Anterior cingulate cortex (tissue), 58 donors: Measurements from ENCODE around the gene TMED1.

Source experiments
- DNase-seq, 58 donors: peaks; one replicate each; lab custom pipeline; 2025; lab: John Stamatoyannopoulos, UW

TMED1 gene

GRCh38 chr19:10812902-10813404 lies 23.1 kb downstream of the TMED1 start:
- peak in 6 of 58 donors; percentile 2 to 28 (median 18) for DNase-seq

GRCh38 chr19:10812196-10812595 lies 23.8 kb downstream of the TMED1 start:
- DNase-seq, result no peak

- DNase-seq, result no peak
Measured at GRCh38 chr19:10811391-10812111, 24.5 kb downstream of the TMED1 start.

- DNase-seq, result no peak
Measured at GRCh38 chr19:10809651-10810285, 26.2 kb downstream of the TMED1 start.

- DNase-seq, result no peak
Measured at GRCh38 chr19:10808937-10809649, 26.9 kb downstream of the TMED1 start.

- peak in 6 of 58 donors; percentile 1 to 26 (median 14) for DNase-seq
Measured at GRCh38 chr19:10805758-10806247, 30.2 kb downstream of the TMED1 start.

- DNase-seq, result no peak
Measured at GRCh38 chr19:10805065-10805757, 30.8 kb downstream of the TMED1 start.

GRCh38 chr19:10803252-10803651 lies 32.8 kb downstream of the TMED1 start:
- no peak for DNase-seq

- DNase-seq, result no peak
Measured at GRCh38 chr19:10802479-10802878, 33.5 kb downstream of the TMED1 start.

GRCh38 chr19:10800488-10800887 lies 35.5 kb downstream of the TMED1 start:
- DNase-seq, result peak in 25 of 58 donors; percentile 6 to 35 (median 20)

- peak in 36 of 58 donors; percentile 4 to 73 (median 32) for DNase-seq
Measured at GRCh38 chr19:10797541-10798256, 38.3 kb downstream of the TMED1 start.

GRCh38 chr19:10797078-10797477 lies 38.9 kb downstream of the TMED1 start:
- DNase-seq, result no peak

- peak in 30 of 58 donors; percentile 7 to 62 (median 31) for DNase-seq
Measured at GRCh38 chr19:10796653-10797052, 39.4 kb downstream of the TMED1 start.

GRCh38 chr19:10789866-10790265 lies 46.1 kb downstream of the TMED1 start:
- no peak for DNase-seq

GRCh38 chr19:10788146-10788545 lies 47.9 kb downstream of the TMED1 start:
- DNase-seq, result no peak

GRCh38 chr19:10784257-10784656 lies 51.8 kb downstream of the TMED1 start:
- peak in 13 of 58 donors; percentile 5 to 38 (median 16) for DNase-seq

GRCh38 chr19:10782795-10783194 lies 53.2 kb downstream of the TMED1 start:
- DNase-seq, result no peak
